Fibroblast of lung (primary cell): ENCODE data around the gene F10. TPM values are rescaled to one million over a fixed set of nuclear protein-coding genes. Genes with fewer than 3 reads are reported as not detected.

Experiments
- DNase-seq, 2 donors: peaks; one replicate each; pipeline versions ENCODE4 v3.0.0 to v3.0.0-alpha.2; 2010; ENCODE audit warnings: low read depth in 2 of 2
- H2AFZ ChIP-seq: 2 replicates; pipeline ENCODE4 v1.5.1; 2012; ENCODE audit warnings: low read length, control low read depth, inconsistent platforms
- H3K27ac ChIP-seq: 2 replicates; pipeline ENCODE4 v1.5.1; 2011; ENCODE audit warnings: low read length, control low read depth; ENCODE audit not compliant: insufficient read depth
- H3K27me3 ChIP-seq: 2 replicates; pipeline ENCODE4 v1.5.1; 2011; ENCODE audit warnings: mild to moderate bottlenecking, low read length; ENCODE audit not compliant: control insufficient read depth, insufficient read depth
- H3K36me3 ChIP-seq: 2 replicates; pipeline ENCODE4 v1.5.1; 2011; ENCODE audit warnings: low read length; ENCODE audit not compliant: control insufficient read depth, insufficient read depth
- H3K4me1 ChIP-seq: 2 replicates; pipeline ENCODE4 v1.5.1; 2011; ENCODE audit warnings: low read length; ENCODE audit not compliant: control insufficient read depth, insufficient read depth; ENCODE audit errors: extremely low read depth
- H3K4me2 ChIP-seq: 2 replicates; pipeline ENCODE4 v1.5.1; 2011; ENCODE audit warnings: low read length, control low read depth; ENCODE audit not compliant: insufficient read depth; ENCODE audit errors: extremely low read depth
- H3K4me3 ChIP-seq, 4 experiments: fragments of 200-600 bp in 1 of 4; sonication (generic) in 1 of 4; replicated peaks in 1 of 4; 2 replicates each; pipeline ENCODE4 v1.5.1; 2011 to 2016; ENCODE audit warnings: low read length in 4 of 4, low read depth in 3 of 4, mild to moderate bottlenecking in 3 of 4, control low read depth in 2 of 4, inconsistent platforms in 1 of 4, mixed read lengths in 1 of 4; ENCODE audit not compliant: insufficient read depth in 1 of 4; ENCODE audit errors: control extremely low read depth in 1 of 4
- H3K79me2 ChIP-seq: 2 replicates; pipeline ENCODE4 v1.5.1; 2012; ENCODE audit warnings: mild to moderate bottlenecking, low read length, inconsistent platforms; ENCODE audit not compliant: control insufficient read depth, insufficient read depth
- H3K9ac ChIP-seq: 2 replicates; pipeline ENCODE4 v1.5.1; 2011; ENCODE audit warnings: mild to moderate bottlenecking, low read length, control low read depth; ENCODE audit not compliant: insufficient read depth
- H3K9me3 ChIP-seq: 2 replicates; pipeline ENCODE4 v1.5.1; 2012; ENCODE audit warnings: low read depth, low read length; ENCODE audit not compliant: control insufficient read depth, insufficient read depth
- H4K20me1 ChIP-seq: 2 replicates; pipeline ENCODE4 v1.5.1; 2011; ENCODE audit warnings: low read length; ENCODE audit not compliant: control insufficient read depth, insufficient read depth; ENCODE audit errors: extremely low read depth
- EZH2 ChIP-seq: IDR thresholded peaks from 2 replicates; pipeline ENCODE4 v1.5.1; 2012; ENCODE audit warnings: low read length, control low read depth, mild to moderate bottlenecking; ENCODE audit errors: missing control alignments
- polyA plus RNA-seq, 2 donors: library from polyadenylated mRNA; depleted of rRNA in 1 of 2; stranded (reverse) in 1 of 2; unstranded in 1 of 2; fragments of >200 nt; gene quantifications; 2 replicates each; pipeline ENCODE4 v1.2.1, GENCODE V29; 2011 to 2012; ENCODE audit warnings: missing spikeins in 1 of 2
- total RNA-seq: library from RNA; depleted of rRNA; stranded (reverse); fragments of >200 nt; gene quantifications from 2 replicates; pipeline ENCODE4 v1.2.1, GENCODE V29; 2014
- TF ChIP-seq, protein P1 (sequence below), 2 donors: IDR thresholded peaks in 1 of 2; conservative IDR thresholded peaks in 1 of 2; 1 replicate in 1 of 2; 2 replicates in 1 of 2; pipeline ENCODE4 v1.5.1; 2011 to 2012; ENCODE audit warnings: low read length in 2 of 2, control low read depth in 1 of 2, inconsistent platforms in 1 of 2, low read depth in 1 of 2, mild to moderate bottlenecking in 1 of 2

F10 gene
- total and polyA plus RNA-seq, 2 donors (not counting 1 experiment from before 2014, with no cell fraction given): 39.9 to 41.5 TPM

DNA sequence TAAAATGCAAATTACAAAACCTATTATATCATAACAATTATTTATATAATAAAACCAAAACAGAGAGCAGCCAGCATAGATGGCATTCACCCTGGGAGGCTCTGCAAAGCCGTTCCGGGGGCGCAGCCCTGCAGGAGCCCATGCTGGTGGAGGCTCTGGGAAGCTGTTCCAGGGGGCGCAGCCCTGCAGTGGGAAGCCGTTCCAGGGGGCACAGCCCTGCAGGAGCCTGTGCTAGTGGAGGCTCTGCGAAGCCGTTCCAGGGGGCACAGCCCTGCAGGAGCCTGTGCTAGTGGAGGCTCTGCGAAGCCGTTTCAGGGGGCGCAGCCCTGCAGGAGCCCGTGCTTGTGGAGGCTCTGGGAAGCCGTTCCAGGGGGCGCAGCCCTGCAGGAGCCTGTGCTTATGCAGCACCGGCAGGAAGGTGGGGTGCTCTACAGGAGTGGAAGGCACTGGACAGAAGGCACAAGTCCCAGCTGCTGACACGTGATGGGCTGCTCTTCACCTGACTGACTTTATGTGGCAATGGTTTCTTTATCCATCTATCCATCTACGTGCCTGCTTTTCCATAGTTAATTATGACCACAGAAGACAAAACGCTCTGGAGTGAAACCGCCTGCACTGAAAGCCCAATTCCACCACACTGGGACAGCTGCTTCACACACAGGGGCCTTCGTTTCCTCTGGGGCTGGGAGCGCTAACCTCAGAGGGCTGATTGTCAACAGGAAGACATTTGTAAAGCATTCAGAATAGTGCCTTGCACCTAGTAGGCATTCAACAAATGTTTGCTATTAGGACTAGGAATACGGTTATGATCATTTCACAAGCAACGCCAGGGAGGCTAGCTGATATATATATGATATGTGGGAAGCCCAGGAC, 62.2 kb downstream of the F10 start:
- peaks cover 28% of the 10 kb centered on the region for H3K36me3 ChIP-seq
- peaks cover 28% of the 10 kb centered on the region for H3K79me2 ChIP-seq
- no peak for TF ChIP-seq EZH2
- TF ChIP-seq, protein P1, sequence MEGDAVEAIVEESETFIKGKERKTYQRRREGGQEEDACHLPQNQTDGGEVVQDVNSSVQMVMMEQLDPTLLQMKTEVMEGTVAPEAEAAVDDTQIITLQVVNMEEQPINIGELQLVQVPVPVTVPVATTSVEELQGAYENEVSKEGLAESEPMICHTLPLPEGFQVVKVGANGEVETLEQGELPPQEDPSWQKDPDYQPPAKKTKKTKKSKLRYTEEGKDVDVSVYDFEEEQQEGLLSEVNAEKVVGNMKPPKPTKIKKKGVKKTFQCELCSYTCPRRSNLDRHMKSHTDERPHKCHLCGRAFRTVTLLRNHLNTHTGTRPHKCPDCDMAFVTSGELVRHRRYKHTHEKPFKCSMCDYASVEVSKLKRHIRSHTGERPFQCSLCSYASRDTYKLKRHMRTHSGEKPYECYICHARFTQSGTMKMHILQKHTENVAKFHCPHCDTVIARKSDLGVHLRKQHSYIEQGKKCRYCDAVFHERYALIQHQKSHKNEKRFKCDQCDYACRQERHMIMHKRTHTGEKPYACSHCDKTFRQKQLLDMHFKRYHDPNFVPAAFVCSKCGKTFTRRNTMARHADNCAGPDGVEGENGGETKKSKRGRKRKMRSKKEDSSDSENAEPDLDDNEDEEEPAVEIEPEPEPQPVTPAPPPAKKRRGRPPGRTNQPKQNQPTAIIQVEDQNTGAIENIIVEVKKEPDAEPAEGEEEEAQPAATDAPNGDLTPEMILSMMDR (conservative IDR thresholded peaks at IDR 0.05 in 1 of 2, IDR thresholded peaks at IDR 0.05 in 1 of 2; ENCODE audit: low read depth in 1 of 2, low read length in 2 of 2): no peak
- peaks cover 28% of the 10 kb centered on the region for H3K4me1 ChIP-seq
- no peaks in the 10 kb centered on the region for H3K27me3 ChIP-seq
- H3K4me3 ChIP-seq: no peak overlapping the region
- no peak overlapping the region for H3K4me2 ChIP-seq
- H3K9me3 ChIP-seq: no peaks in the 10 kb centered on the region
- H3K9ac ChIP-seq: no peak overlapping the region
- no peak overlapping the region for H2AFZ ChIP-seq
- H4K20me1 ChIP-seq: no peaks in the 10 kb centered on the region
- no peak for DNase-seq
- peak overlapping the region; percentile 23 for H3K27ac ChIP-seq

DNA sequence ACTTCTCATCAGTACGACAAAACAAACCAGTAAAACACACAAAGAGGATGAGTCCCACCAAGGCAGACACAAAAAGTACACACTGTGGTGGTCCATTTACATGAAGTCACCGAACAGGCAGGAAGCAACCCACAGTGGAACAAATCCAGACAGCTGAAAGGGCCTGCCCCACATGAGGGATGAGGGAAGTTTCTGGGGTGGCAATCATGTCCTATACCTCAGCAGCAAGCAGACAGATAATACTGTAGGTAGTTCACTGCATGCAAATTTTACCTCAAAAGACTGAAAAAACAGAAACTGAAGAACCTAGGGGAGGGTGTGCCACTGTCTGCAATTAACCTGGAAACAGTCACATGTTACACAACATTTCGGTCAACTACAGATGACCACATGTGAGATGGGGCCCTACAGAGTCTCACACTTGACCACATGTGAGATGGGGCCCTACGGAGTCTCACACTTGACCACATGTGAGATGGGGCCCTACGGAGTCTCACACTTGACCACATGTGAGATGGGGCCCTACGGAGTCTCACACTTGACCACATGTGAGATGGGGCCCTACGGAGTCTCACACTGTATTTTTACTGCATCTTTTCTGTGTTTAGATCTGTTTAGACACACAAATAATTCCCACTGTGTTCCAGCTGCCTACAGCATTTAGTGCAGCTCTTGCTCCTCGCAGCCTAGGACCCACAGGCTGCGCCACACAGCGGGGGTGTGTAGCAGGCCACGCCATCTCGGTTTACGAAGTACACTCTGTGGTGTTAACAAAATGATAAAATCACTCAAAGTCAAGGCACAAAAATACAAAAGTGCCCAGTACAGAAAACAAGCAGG, 63.7 kb downstream of the F10 start:
- peak in 1 of 2 donors; percentile 27 for DNase-seq
- Histone ChIP-seq H2AFZ (no peak overlapping the region), H3K27ac (peak overlapping the region; percentile 100), H3K9me3 (no peaks in the 10 kb centered on the region), H4K20me1 (no peaks in the 10 kb centered on the region), H3K27me3 (no peaks in the 10 kb centered on the region), H3K9ac (no peak overlapping the region), H3K36me3 (peaks cover 28% of the 10 kb centered on the region), H3K4me3 (no peak overlapping the region), H3K4me1 (peaks cover 20% of the 10 kb centered on the region), H3K79me2 (peaks cover 28% of the 10 kb centered on the region), H3K4me2 (peak overlapping the region; percentile 60)
- TF ChIP-seq, protein P1 (conservative IDR thresholded peaks at IDR 0.05 in 1 of 2, IDR thresholded peaks at IDR 0.05 in 1 of 2; ENCODE audit: low read depth in 1 of 2, low read length in 2 of 2): no peak
- no peak for TF ChIP-seq EZH2

DNA sequence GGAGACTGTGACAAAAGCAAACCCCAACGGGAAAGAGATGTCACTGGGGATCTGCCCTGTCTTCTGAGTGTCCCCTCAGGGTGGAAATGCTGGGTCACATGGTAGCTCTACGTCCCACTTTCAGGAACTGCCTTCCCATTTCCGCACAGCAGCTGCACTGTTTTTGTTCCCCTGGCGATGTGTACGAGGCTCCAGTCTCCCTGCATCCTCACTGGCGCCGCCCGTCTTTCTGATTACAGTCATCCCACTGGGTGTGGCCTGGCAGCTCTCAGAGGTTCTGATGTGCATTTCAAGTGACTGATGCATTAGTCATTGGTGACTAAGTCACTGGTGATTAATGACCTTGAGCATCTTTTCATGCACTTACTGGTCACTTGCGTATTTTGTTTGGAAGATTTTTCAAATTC, 64.7 kb downstream of the F10 start:
- Histone ChIP-seq H3K4me2 (no peak overlapping the region), H3K4me1 (peaks cover 18% of the 10 kb centered on the region), H4K20me1 (no peaks in the 10 kb centered on the region), H3K79me2 (peaks cover 25% of the 10 kb centered on the region), H3K9ac (peak overlapping the region; percentile 45), H3K36me3 (peaks cover 24% of the 10 kb centered on the region), H3K9me3 (no peaks in the 10 kb centered on the region), H2AFZ (no peak overlapping the region), H3K27ac (peak overlapping the region; percentile 100), H3K4me3 (peak overlapping the region in 3 of 4 experiments; percentile 19 to 30 (median 22)), H3K27me3 (no peaks in the 10 kb centered on the region)
- DNase-seq: peak; percentile 99 to 100
- no peak for TF ChIP-seq EZH2
- TF ChIP-seq, protein P1 (conservative IDR thresholded peaks at IDR 0.05 in 1 of 2, IDR thresholded peaks at IDR 0.05 in 1 of 2; ENCODE audit: low read depth in 1 of 2, low read length in 2 of 2): no peak
